ENCODE results near the gene TLCD5.

DNA sequence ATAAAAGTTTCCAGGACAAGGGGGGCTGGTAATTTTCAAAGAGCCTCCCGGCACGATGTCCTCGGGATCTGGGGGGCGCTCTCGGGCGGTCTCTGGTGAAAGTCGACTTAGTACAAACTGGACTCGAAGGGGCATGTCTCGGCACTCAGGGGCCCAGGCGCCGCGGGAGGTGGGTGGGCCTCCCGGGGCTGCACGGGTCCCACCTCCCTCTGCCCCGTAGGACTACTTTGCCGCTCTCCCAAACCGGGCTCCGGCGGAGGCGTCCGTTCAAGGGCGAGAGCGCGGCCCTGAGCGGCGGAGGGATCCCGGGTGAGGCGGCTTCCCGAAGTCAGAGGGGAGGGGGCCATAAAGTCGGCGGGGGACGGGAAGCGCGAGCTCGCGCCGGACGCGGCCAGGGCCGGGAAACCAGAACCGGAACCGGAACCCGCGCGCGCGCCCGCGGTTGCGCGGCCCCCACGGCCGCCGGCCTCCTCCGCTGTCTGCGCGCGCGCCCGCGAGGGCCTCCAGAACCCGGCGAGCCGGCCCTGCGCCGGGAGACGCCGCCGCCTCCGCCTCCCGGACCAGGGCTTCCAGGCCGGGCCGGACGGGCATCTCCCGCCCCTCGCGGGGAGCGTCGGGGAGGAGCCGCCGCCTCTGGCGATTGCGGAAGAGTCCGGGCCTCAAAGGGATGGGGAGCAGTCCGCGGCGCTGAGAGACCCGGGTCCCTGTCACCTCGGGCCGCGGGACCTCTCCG lies 11.0 kb downstream of the TLCD5 start, which contains the start of gene ARHGEF12:
- TF ChIP-seq POLR2A (IDR thresholded peaks at IDR 0.05) = peak; percentile 72
- TF ChIP-seq, protein P1, sequence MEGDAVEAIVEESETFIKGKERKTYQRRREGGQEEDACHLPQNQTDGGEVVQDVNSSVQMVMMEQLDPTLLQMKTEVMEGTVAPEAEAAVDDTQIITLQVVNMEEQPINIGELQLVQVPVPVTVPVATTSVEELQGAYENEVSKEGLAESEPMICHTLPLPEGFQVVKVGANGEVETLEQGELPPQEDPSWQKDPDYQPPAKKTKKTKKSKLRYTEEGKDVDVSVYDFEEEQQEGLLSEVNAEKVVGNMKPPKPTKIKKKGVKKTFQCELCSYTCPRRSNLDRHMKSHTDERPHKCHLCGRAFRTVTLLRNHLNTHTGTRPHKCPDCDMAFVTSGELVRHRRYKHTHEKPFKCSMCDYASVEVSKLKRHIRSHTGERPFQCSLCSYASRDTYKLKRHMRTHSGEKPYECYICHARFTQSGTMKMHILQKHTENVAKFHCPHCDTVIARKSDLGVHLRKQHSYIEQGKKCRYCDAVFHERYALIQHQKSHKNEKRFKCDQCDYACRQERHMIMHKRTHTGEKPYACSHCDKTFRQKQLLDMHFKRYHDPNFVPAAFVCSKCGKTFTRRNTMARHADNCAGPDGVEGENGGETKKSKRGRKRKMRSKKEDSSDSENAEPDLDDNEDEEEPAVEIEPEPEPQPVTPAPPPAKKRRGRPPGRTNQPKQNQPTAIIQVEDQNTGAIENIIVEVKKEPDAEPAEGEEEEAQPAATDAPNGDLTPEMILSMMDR (IDR thresholded peaks at IDR 0.05) = no peak
- peak; percentile 67 to 87 (median 81) for TF ChIP-seq POLR2AphosphoS5 (IDR thresholded peaks at IDR 0.05)
